WTC11 (cell line): ENCODE measurements around the gene RBM4. TPM values are rescaled to one million over a fixed set of nuclear protein-coding genes. Genes with fewer than 3 reads are reported as not detected.

Experiments
- ATAC-seq: fragments of 200-7000 bp; cut with Tn5 transposase; 2 replicates; pipeline ENCODE4 v1.10.0; 2021; ENCODE audit warnings: mild to moderate bottlenecking, moderate library complexity
- CTCF ChIA-PET: fragments of 300-600 bp; sonication (Branson Sonifier 250); formaldehyde crosslinking; loops from one replicate; lab custom pipeline; 2021; ENCODE audit warnings: antibody characterized with exemption; lab: Charles Lee
- POLR2A ChIA-PET: fragments of 350-600 bp; sonication (Branson Sonifier 250); formaldehyde crosslinking; loops from one replicate; lab custom pipeline; 2021; ENCODE audit warnings: antibody characterized with exemption; lab: Charles Lee
- DNase-seq: peaks from one replicate; pipeline ENCODE4 v3.0.0; 2021; ENCODE audit warnings: low spot score
- H3K27ac Mint-ChIP-seq: 2 replicates; pipeline ENCODE4 v1.8.0; 2021; ENCODE audit warnings: mixed read lengths
- H3K27me3 Mint-ChIP-seq: 2 replicates; pipeline ENCODE4 v1.8.0; 2021; ENCODE audit warnings: low read depth, mild to moderate bottlenecking, moderate library complexity, mixed read lengths
- H3K36me3 Mint-ChIP-seq: 2 replicates; pipeline ENCODE4 v1.8.0; 2021; ENCODE audit warnings: mixed read lengths
- H3K4me1 Mint-ChIP-seq: 2 replicates; pipeline ENCODE4 v1.8.0; 2022; ENCODE audit warnings: mixed read lengths
- H3K4me3 Mint-ChIP-seq: 2 replicates; pipeline ENCODE4 v1.8.0; 2021; ENCODE audit warnings: mild to moderate bottlenecking, moderate library complexity, mixed read lengths
- H3K9me3 Mint-ChIP-seq: 2 replicates; pipeline ENCODE4 v1.8.0; 2021; ENCODE audit warnings: mixed read lengths
- ATF1 ChIP-seq: sonication (generic); formaldehyde crosslinking; IDR thresholded peaks from 2 replicates; pipeline ENCODE4 v1.8.1; 2023; ENCODE audit warnings: mild to moderate bottlenecking, moderate library complexity, missing genetic modification reagents
- FOXJ3 ChIP-seq: sonication (generic); formaldehyde crosslinking; IDR thresholded peaks from 2 replicates; pipeline ENCODE4 v1.9.0; 2021; ENCODE audit warnings: missing genetic modification reagents, mild to moderate bottlenecking, borderline replicate concordance
- JUN ChIP-seq: sonication (generic); formaldehyde crosslinking; IDR thresholded peaks from 2 replicates; pipeline ENCODE4 v1.8.0; 2023; ENCODE audit warnings: mild to moderate bottlenecking, missing genetic modification reagents
- NFYB ChIP-seq: sonication (generic); formaldehyde crosslinking; conservative IDR thresholded peaks from 2 replicates; pipeline ENCODE4 v1.8.0; 2022; ENCODE audit warnings: low read depth, missing genetic modification reagents
- NR2C2 ChIP-seq: sonication (generic); formaldehyde crosslinking; IDR thresholded peaks from 2 replicates; pipeline ENCODE4 v1.8.0; 2022; ENCODE audit warnings: mild to moderate bottlenecking, missing genetic modification reagents
- PRRX2 ChIP-seq: fragments of 250-450 bp; sonication (Bioruptor Pico); IDR thresholded peaks from 2 replicates; pipeline ENCODE4 v1.8.0; 2021; ENCODE audit warnings: mild to moderate bottlenecking
- RORB ChIP-seq: fragments of 250-450 bp; sonication (Bioruptor Pico); IDR thresholded peaks from 2 replicates; pipeline ENCODE4 v1.9.0; 2021; ENCODE audit warnings: mild to moderate bottlenecking
- ZNF121 ChIP-seq: sonication (generic); formaldehyde crosslinking; IDR thresholded peaks from 2 replicates; pipeline ENCODE4 v1.8.0; 2023; ENCODE audit warnings: missing genetic modification reagents
- ZNF423 ChIP-seq: fragments of 250-450 bp; sonication (Bioruptor Pico); IDR thresholded peaks from 2 replicates; pipeline ENCODE4 v2.1.2; 2022; ENCODE audit warnings: mild to moderate bottlenecking, moderate library complexity
- total RNA-seq: library from RNA; stranded (reverse); gene quantifications from 3 replicates; pipeline ENCODE4 v1.2.3, GENCODE V29; 2021
- TF ChIP-seq, protein P1 (sequence below): fragments of 250-450 bp; sonication (Bioruptor Pico); IDR thresholded peaks from 2 replicates; pipeline ENCODE4 v1.9.0; 2021; ENCODE audit warnings: moderate library complexity, mild to moderate bottlenecking, inconsistent platforms, borderline replicate concordance
- TF ChIP-seq, protein P2 (sequence below): sonication (generic); formaldehyde crosslinking; IDR thresholded peaks from 2 replicates; pipeline ENCODE4 v1.8.0; 2023; ENCODE audit warnings: missing genetic modification reagents
- TF ChIP-seq, protein P3 (sequence below): sonication (generic); formaldehyde crosslinking; IDR thresholded peaks from 2 replicates; pipeline ENCODE4 v1.8.1; 2023; ENCODE audit warnings: mild to moderate bottlenecking, missing genetic modification reagents, borderline replicate concordance
- TF ChIP-seq, protein P4 (sequence below): sonication (generic); formaldehyde crosslinking; IDR thresholded peaks from 2 replicates; pipeline ENCODE4 v1.8.1; 2023; ENCODE audit warnings: mild to moderate bottlenecking, moderate library complexity, missing genetic modification reagents
- TF ChIP-seq, protein P5 (sequence below): sonication (generic); formaldehyde crosslinking; IDR thresholded peaks from 2 replicates; pipeline ENCODE4 v1.8.1; 2023; ENCODE audit warnings: mild to moderate bottlenecking, missing genetic modification reagents, moderate library complexity
- TF ChIP-seq, protein P6 (sequence below): sonication (generic); formaldehyde crosslinking; IDR thresholded peaks from 2 replicates; pipeline ENCODE4 v1.8.1; 2023; ENCODE audit warnings: mild to moderate bottlenecking, missing genetic modification reagents
- TF ChIP-seq, protein P7 (sequence below): fragments of 250-450 bp; sonication (Bioruptor Pico); conservative IDR thresholded peaks from 2 replicates; pipeline ENCODE4 v1.9.0; 2021; ENCODE audit warnings: mild to moderate bottlenecking

RBM4 gene
- total RNA-seq, 1 experiment from 2014 or later = 144 TPM

DNA sequence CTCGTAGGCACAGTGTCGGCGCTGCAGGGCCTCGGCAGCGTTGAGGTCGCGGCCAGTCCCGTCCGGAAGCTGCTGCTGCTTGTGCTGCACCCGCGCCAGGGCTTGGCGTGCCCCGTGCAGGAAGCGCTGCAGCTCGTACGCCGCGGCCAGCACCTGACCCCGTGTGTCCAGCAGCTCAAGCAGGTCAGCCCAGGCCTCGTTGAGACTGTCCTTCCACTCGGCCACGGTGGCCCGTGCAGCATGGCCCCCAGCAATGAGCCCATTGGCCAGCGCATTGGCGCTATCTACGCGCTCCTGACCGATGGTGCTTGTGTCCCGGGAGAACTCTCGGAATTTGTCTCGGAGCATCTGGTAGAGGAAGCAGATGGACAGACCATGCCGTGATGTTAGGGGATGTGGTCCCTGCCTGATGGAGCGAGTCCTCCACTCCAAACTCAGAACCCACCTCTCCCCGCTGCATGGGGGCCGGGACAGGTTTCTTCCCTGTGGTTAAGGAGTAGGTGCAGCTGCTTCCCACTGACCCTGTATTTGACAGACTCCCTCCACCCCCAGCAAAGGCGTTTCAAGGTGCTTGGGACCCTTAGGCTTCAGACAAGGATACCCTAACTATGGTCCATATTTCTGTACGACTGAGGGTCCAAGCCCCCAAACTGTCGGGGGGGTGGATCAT, 52.9 kb downstream of the RBM4 start:
- Mint-ChIP-seq H3K4me1 (no peaks in the 10 kb centered on the region), H3K9me3 (no peaks in the 10 kb centered on the region), H3K4me3 (no peak overlapping the region), H3K27ac (no peak overlapping the region), H3K27me3 (no peaks in the 10 kb centered on the region)
- POLR2A ChIA-PET = no interaction called here
- no peak for DNase-seq
- TF ChIP-seq JUN = no peak
- TF ChIP-seq ATF1 (CRISPR knock-in tag) = no peak
- no peak for TF ChIP-seq PRRX2 (CRISPR knock-in tag)
- TF ChIP-seq ZNF121 = no peak
- no peak for TF ChIP-seq NFYB (CRISPR knock-in tag)
- TF ChIP-seq, protein P1, sequence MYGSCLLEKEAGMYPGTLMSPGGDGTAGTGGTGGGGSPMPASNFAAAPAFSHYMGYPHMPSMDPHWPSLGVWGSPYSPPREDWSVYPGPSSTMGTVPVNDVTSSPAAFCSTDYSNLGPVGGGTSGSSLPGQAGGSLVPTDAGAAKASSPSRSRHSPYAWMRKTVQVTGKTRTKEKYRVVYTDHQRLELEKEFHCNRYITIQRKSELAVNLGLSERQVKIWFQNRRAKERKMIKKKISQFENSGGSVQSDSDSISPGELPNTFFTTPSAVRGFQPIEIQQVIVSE (CRISPR knock-in tag) = no peak
- no peak for TF ChIP-seq FOXJ3 (CRISPR knock-in tag)
- TF ChIP-seq, protein P2, sequence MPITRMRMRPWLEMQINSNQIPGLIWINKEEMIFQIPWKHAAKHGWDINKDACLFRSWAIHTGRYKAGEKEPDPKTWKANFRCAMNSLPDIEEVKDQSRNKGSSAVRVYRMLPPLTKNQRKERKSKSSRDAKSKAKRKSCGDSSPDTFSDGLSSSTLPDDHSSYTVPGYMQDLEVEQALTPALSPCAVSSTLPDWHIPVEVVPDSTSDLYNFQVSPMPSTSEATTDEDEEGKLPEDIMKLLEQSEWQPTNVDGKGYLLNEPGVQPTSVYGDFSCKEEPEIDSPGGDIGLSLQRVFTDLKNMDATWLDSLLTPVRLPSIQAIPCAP (CRISPR knock-in tag) = no peak
- no peak for TF ChIP-seq ZNF423 (CRISPR knock-in tag)
- TF ChIP-seq, protein P3, sequence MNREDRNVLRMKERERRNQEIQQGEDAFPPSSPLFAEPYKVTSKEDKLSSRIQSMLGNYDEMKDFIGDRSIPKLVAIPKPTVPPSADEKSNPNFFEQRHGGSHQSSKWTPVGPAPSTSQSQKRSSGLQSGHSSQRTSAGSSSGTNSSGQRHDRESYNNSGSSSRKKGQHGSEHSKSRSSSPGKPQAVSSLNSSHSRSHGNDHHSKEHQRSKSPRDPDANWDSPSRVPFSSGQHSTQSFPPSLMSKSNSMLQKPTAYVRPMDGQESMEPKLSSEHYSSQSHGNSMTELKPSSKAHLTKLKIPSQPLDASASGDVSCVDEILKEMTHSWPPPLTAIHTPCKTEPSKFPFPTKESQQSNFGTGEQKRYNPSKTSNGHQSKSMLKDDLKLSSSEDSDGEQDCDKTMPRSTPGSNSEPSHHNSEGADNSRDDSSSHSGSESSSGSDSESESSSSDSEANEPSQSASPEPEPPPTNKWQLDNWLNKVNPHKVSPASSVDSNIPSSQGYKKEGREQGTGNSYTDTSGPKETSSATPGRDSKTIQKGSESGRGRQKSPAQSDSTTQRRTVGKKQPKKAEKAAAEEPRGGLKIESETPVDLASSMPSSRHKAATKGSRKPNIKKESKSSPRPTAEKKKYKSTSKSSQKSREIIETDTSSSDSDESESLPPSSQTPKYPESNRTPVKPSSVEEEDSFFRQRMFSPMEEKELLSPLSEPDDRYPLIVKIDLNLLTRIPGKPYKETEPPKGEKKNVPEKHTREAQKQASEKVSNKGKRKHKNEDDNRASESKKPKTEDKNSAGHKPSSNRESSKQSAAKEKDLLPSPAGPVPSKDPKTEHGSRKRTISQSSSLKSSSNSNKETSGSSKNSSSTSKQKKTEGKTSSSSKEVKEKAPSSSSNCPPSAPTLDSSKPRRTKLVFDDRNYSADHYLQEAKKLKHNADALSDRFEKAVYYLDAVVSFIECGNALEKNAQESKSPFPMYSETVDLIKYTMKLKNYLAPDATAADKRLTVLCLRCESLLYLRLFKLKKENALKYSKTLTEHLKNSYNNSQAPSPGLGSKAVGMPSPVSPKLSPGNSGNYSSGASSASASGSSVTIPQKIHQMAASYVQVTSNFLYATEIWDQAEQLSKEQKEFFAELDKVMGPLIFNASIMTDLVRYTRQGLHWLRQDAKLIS (CRISPR knock-in tag) = no peak
- TF ChIP-seq RORB (CRISPR knock-in tag) = no peak
- TF ChIP-seq, protein P4, sequence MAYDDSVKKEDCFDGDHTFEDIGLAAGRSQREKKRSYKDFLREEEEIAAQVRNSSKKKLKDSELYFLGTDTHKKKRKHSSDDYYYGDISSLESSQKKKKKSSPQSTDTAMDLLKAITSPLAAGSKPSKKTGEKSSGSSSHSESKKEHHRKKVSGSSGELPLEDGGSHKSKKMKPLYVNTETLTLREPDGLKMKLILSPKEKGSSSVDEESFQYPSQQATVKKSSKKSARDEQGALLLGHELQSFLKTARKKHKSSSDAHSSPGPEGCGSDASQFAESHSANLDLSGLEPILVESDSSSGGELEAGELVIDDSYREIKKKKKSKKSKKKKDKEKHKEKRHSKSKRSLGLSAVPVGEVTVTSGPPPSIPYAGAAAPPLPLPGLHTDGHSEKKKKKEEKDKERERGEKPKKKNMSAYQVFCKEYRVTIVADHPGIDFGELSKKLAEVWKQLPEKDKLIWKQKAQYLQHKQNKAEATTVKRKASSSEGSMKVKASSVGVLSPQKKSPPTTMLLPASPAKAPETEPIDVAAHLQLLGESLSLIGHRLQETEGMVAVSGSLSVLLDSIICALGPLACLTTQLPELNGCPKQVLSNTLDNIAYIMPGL (CRISPR knock-in tag) = no peak
- TF ChIP-seq, protein P5, sequence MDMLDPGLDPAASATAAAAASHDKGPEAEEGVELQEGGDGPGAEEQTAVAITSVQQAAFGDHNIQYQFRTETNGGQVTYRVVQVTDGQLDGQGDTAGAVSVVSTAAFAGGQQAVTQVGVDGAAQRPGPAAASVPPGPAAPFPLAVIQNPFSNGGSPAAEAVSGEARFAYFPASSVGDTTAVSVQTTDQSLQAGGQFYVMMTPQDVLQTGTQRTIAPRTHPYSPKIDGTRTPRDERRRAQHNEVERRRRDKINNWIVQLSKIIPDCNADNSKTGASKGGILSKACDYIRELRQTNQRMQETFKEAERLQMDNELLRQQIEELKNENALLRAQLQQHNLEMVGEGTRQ (CRISPR knock-in tag) = no peak
- TF ChIP-seq, protein P6, sequence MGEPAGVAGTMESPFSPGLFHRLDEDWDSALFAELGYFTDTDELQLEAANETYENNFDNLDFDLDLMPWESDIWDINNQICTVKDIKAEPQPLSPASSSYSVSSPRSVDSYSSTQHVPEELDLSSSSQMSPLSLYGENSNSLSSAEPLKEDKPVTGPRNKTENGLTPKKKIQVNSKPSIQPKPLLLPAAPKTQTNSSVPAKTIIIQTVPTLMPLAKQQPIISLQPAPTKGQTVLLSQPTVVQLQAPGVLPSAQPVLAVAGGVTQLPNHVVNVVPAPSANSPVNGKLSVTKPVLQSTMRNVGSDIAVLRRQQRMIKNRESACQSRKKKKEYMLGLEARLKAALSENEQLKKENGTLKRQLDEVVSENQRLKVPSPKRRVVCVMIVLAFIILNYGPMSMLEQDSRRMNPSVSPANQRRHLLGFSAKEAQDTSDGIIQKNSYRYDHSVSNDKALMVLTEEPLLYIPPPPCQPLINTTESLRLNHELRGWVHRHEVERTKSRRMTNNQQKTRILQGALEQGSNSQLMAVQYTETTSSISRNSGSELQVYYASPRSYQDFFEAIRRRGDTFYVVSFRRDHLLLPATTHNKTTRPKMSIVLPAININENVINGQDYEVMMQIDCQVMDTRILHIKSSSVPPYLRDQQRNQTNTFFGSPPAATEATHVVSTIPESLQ (CRISPR knock-in tag) = no peak
- no peak for TF ChIP-seq NR2C2 (CRISPR knock-in tag)
- TF ChIP-seq, protein P7, sequence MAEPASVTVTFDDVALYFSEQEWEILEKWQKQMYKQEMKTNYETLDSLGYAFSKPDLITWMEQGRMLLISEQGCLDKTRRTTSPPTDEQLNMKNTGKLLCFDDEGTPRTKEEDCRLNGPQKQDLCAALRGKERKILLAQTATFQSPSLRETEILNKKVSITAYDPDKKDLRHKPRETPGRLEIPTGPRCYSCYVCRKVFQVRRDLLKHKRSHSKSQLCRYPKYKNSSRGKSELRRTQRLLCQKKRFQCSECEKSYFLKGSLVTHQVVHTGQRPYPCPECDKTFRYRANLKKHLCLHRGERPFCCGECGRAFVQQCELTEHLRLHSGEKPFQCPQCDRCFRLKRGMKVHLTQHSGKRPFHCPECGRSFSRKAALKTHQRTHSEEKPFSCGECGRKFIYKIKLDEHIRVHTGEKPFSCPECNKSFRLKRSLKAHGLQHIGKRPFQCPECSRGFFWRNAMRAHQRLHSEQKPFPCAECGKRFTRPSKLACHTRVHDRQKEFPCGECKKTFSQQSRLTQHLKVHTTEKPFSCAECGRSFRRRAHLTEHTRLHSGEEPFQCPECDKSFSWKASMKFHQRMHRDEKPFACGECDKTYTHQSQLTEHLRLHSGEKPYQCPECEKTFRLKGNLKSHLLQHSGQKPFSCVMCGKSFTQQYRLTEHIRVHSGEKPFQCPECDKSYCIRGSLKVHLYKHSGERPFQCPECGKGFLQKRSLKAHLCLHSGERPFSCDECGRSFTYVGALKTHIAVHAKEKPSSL (CRISPR knock-in tag) = no peak
- TF ChIP-seq, all 79 proteins: peak for 0
- no peak for ATAC-seq
- peaks cover 16% of the 10 kb centered on the region; the same call in 1 of the 2 replicates for H3K36me3 Mint-ChIP-seq
- CTCF ChIA-PET = no interaction called here
